Erythroblast (primary cell): Measurements from ENCODE around the gene SVEP1.

Experiments
- GATA1 ChIP-seq: IDR thresholded peaks from 2 replicates; pipeline ENCODE4 v1.6.1; 2011; ENCODE audit warnings: low read depth, mild to moderate bottlenecking, control low read depth, low read length, moderate library complexity
- POLR2A ChIP-seq: IDR thresholded peaks from 2 replicates; pipeline ENCODE4 v1.6.1; 2011; ENCODE audit warnings: mild to moderate bottlenecking, low read length

GRCh38 chr9:110432253-110432652, 147.3 kb downstream of the SVEP1 start:
- TF ChIP-seq GATA1 (peak; percentile 64), POLR2A (no peak)
